Muscle layer of colon (tissue), 2 donors: ENCODE data around the gene SASH3.

Experiments
- H3K27ac ChIP-seq: one replicate; pipeline ENCODE4 v1.7.0; 2013; ENCODE audit warnings: low read depth, mild to moderate bottlenecking, low read length, moderate library complexity
- H3K27me3 ChIP-seq, 2 donors: one replicate each; pipeline ENCODE4 v1.7.0; 2013; ENCODE audit warnings: low read length in 2 of 2, mild to moderate bottlenecking in 2 of 2; ENCODE audit not compliant: insufficient read depth in 2 of 2, control insufficient read depth in 1 of 2
- H3K36me3 ChIP-seq: one replicate; pipeline ENCODE4 v1.7.0; 2013; ENCODE audit warnings: mild to moderate bottlenecking, low read length; ENCODE audit not compliant: insufficient read depth
- H3K4me1 ChIP-seq: one replicate; pipeline ENCODE4 v1.7.0; 2013; ENCODE audit warnings: mild to moderate bottlenecking, low read length; ENCODE audit not compliant: insufficient read depth
- H3K4me3 ChIP-seq, 2 donors: one replicate each; pipeline ENCODE4 v1.7.0; 2013; ENCODE audit warnings: low read length in 2 of 2, low read depth in 1 of 2, mild to moderate bottlenecking in 1 of 2, moderate library complexity in 1 of 2
- H3K9ac ChIP-seq: one replicate; pipeline ENCODE4 v1.7.0; 2013; ENCODE audit warnings: low read length
- H3K9me3 ChIP-seq: one replicate; pipeline ENCODE4 v1.7.0; 2013; ENCODE audit warnings: mild to moderate bottlenecking, low read length
- donor health status: abdominal sarcoma.
- donor health status: Adenocarcinoma of cecum.

SASH3 gene

GRCh38 chrX:129777218-129778030 lies 2.3 kb upstream of the SASH3 start:
- Histone ChIP-seq H3K4me1 (no peaks in the 10 kb centered on the region), H3K9ac (no peak overlapping the region), H3K27ac (no peak overlapping the region)

GRCh38 chrX:129779086-129779672 lies 570 bp upstream of the SASH3 start:
- Histone ChIP-seq H3K4me1 (no peaks in the 10 kb centered on the region), H3K27ac (no peak overlapping the region), H3K4me3 (no peak overlapping the region)

More at GRCh38 chrX:129777218-129778030, 2.3 kb upstream of the SASH3 start:
- Histone ChIP-seq H3K36me3 (no peaks in the 10 kb centered on the region), H3K4me3 (no peak overlapping the region), H3K27me3 (no peaks in the 10 kb centered on the region), H3K9me3 (no peaks in the 10 kb centered on the region)

GRCh38 chrX:129780441-129781105 lies 824 bp downstream of the SASH3 start:
- no peaks in the 10 kb centered on the region for H3K9me3 ChIP-seq
- no peaks in the 10 kb centered on the region for H3K27me3 ChIP-seq
- no peaks in the 10 kb centered on the region for H3K4me1 ChIP-seq
- H3K4me3 ChIP-seq = no peak overlapping the region
- H3K36me3 ChIP-seq = no peaks in the 10 kb centered on the region
- H3K9ac ChIP-seq = no peak overlapping the region
- no peak overlapping the region for H3K27ac ChIP-seq

More at GRCh38 chrX:129779086-129779672, 570 bp upstream of the SASH3 start:
- H3K9ac ChIP-seq = no peak overlapping the region
- H3K27me3 ChIP-seq = no peaks in the 10 kb centered on the region
- H3K36me3 ChIP-seq = no peaks in the 10 kb centered on the region
- no peaks in the 10 kb centered on the region for H3K9me3 ChIP-seq

- H3K9ac ChIP-seq = no peak overlapping the region
- no peaks in the 10 kb centered on the region for H3K27me3 ChIP-seq
- H3K4me3 ChIP-seq = no peak overlapping the region
- no peak overlapping the region for H3K27ac ChIP-seq
- H3K4me1 ChIP-seq = no peaks in the 10 kb centered on the region
- no peaks in the 10 kb centered on the region for H3K36me3 ChIP-seq
- H3K9me3 ChIP-seq = no peaks in the 10 kb centered on the region
These were observed 1.5 kb downstream of the SASH3 start for GRCh38 chrX:129781134-129781672.

- H3K27me3 ChIP-seq = no peaks in the 10 kb centered on the region
- H3K36me3 ChIP-seq = no peaks in the 10 kb centered on the region
- H3K9me3 ChIP-seq = no peaks in the 10 kb centered on the region
- H3K27ac ChIP-seq = no peak overlapping the region
- H3K9ac ChIP-seq = no peak overlapping the region
- no peaks in the 10 kb centered on the region for H3K4me1 ChIP-seq
- no peak overlapping the region for H3K4me3 ChIP-seq
These were observed 2.1 kb downstream of the SASH3 start for GRCh38 chrX:129781680-129782495.

- no peaks in the 10 kb centered on the region for H3K36me3 ChIP-seq
- H3K4me3 ChIP-seq = no peak overlapping the region
- H3K9ac ChIP-seq = no peak overlapping the region
These were observed 3.0 kb downstream of the SASH3 start for GRCh38 chrX:129782706-129783105.

GRCh38 chrX:129783291-129783713 lies 3.6 kb downstream of the SASH3 start:
- Histone ChIP-seq H3K27me3 (no peaks in the 10 kb centered on the region), H3K27ac (no peak overlapping the region), H3K4me3 (no peak overlapping the region), H3K4me1 (no peaks in the 10 kb centered on the region), H3K36me3 (no peaks in the 10 kb centered on the region), H3K9ac (no peak overlapping the region), H3K9me3 (no peaks in the 10 kb centered on the region)

More at GRCh38 chrX:129782706-129783105, 3.0 kb downstream of the SASH3 start:
- Histone ChIP-seq H3K27me3 (no peaks in the 10 kb centered on the region), H3K27ac (no peak overlapping the region), H3K9me3 (no peaks in the 10 kb centered on the region), H3K4me1 (no peaks in the 10 kb centered on the region)

- H3K9me3 ChIP-seq = no peaks in the 10 kb centered on the region
- H3K27ac ChIP-seq = no peak overlapping the region
- no peak overlapping the region for H3K4me3 ChIP-seq
- H3K9ac ChIP-seq = no peak overlapping the region
- H3K27me3 ChIP-seq = no peaks in the 10 kb centered on the region
- no peaks in the 10 kb centered on the region for H3K4me1 ChIP-seq
- no peaks in the 10 kb centered on the region for H3K36me3 ChIP-seq
These were observed 4.6 kb downstream of the SASH3 start for GRCh38 chrX:129784371-129784770.

GRCh38 chrX:129785160-129785947 lies 5.6 kb downstream of the SASH3 start:
- H3K9me3 ChIP-seq = no peaks in the 10 kb centered on the region
- no peak overlapping the region for H3K4me3 ChIP-seq
- no peak overlapping the region for H3K9ac ChIP-seq
- no peaks in the 10 kb centered on the region for H3K4me1 ChIP-seq
- no peaks in the 10 kb centered on the region for H3K27me3 ChIP-seq
- H3K27ac ChIP-seq = no peak overlapping the region
- H3K36me3 ChIP-seq = no peaks in the 10 kb centered on the region

GRCh38 chrX:129786210-129786651 lies 6.5 kb downstream of the SASH3 start:
- H3K27me3 ChIP-seq = no peaks in the 10 kb centered on the region
- no peak overlapping the region for H3K4me3 ChIP-seq
- no peaks in the 10 kb centered on the region for H3K4me1 ChIP-seq
- no peaks in the 10 kb centered on the region for H3K36me3 ChIP-seq
- no peak overlapping the region for H3K27ac ChIP-seq
- H3K9me3 ChIP-seq = no peaks in the 10 kb centered on the region
- H3K9ac ChIP-seq = no peak overlapping the region
